ENCODE data around the gene PCP4L1.
"Not testable (repeated sequence)": the region's sequence is repeated elsewhere in the genome, so short reads cannot be mapped to it uniquely, and the experiment has no call there.

The PCP4L1 gene

GRCh38 chr1:161228032-161228431 lies 30.5 kb upstream of the PCP4L1 start:
- no peak for DNase-seq (ENCODE audit: low read depth in 3 of 3)

- DNase-seq (ENCODE audit: low read depth in 3 of 3), result no peak
Measured at GRCh38 chr1:161229896-161230295, 28.6 kb upstream of the PCP4L1 start.

DNA sequence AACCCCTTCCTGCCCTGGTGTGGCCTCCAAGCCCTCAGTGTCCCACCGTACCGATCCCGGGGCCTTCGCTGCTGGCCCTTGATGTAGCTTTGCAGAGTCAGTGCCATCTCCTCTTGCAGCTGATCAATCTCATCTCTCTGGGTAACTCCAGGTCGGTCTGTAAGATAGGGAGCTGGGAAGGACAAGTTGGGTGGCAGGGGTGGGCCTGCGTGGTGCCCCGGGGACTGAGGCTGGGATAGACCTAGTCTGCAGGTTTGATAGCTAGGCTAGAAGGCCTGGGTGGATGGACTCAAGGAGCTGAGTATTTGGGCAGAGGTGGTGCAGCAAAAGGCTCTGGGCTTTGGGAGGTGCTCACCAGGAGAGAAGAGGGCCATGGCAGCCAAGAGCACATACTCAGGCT lies 27.8 kb upstream of the PCP4L1 start:
- no peak for DNase-seq (ENCODE audit: low read depth in 3 of 3)

DNA sequence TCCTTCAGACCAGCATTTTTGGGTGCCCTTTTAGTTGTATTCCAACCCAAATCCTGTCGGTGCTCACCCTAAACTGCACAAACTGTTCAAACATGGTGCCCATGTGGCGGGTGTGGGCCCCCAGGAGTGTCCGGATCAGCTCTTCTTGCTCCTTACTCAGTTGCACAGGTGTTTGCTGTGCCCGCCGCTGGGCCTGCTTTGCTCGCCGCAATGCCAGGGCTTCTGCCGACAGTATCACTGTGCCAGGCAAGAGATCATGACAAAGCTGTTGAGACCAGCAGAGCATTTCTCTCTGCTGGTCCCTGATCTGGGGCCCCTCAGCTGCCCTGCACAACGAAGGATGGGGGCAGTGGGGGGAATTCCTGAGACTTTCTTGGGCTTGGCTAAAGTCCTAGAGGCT lies 25.4 kb upstream of the PCP4L1 start:
- no peak for DNase-seq (ENCODE audit: low read depth in 3 of 3)

DNA sequence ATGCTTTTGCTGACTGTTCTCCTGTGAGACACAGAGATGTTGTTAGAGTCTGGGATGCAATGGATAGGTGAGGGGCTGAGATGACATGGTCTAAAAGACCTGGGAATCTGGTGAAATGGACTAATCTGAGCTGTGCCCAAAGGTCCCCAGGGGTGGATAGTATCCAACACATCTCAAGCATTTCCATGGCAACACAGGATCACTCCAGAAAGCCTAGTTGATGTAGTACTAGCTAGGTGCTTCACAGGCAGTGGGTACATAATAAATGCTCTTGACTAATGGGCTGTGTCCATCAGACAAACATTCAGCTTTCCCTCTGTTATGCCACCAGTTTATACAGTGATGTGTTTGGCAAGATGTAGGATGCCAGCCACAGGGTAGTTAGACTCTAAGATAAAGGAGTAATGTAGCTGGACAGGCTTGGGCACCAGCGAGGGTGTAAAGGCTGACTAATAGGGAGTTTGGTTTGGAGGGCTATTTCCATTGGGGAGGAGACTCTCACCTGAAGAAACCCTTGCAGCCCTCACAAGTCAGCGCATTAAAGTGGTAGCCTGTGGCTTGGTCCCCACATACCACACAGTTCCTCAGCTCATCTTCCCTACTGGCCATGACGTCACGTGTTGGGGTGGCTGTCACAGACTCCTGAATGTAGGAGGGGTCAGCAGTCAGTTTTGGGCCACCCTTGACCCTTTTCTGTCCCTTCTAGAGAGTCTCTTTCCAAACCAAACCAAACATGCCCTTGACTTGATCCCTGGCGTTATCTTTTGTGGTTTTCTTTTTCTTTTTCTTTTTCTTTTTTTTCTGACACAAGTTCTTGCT lies 22.4 kb upstream of the PCP4L1 start:
- DNase-seq (ENCODE audit: low read depth in 3 of 3), result no peak

- no peak for DNase-seq (ENCODE audit: low read depth in 3 of 3)
Measured at GRCh38 chr1:161238039-161238473, 20.5 kb upstream of the PCP4L1 start, which contains the start of gene NR1I3. Gene NR1I3 (minus strand): TSS chr1:161238203. CDS start chr1:161236565, 1,638 bp downstream.

DNA sequence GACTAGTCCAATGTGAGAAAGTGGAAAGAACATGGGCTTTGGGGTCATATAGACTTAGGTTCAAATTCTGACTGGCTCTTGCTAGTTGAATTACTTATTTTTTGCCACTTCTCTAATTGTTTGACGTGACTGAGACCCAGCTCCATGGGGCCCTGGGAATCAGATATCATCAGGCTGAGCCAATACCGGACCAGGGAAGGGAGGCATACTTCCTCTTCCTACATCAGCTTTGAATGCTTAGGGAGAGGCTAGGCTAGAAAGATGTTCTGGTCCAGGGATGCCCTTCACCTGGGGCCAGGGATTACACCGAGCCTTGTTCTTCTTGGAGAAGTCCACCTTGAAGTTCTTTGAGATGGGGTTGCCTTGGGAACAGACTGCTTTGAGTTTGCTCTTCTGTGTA lies 16.9 kb upstream of the PCP4L1 start:
- DNase-seq (ENCODE audit: low read depth in 3 of 3), result no peak

- no peak for DNase-seq (ENCODE audit: low read depth in 3 of 3)
Measured at GRCh38 chr1:161242313-161242712, 16.2 kb upstream of the PCP4L1 start.

GRCh38 chr1:161244888-161245287 lies 13.7 kb upstream of the PCP4L1 start:
- DNase-seq (ENCODE audit: low read depth in 3 of 3), result no peak

DNA sequence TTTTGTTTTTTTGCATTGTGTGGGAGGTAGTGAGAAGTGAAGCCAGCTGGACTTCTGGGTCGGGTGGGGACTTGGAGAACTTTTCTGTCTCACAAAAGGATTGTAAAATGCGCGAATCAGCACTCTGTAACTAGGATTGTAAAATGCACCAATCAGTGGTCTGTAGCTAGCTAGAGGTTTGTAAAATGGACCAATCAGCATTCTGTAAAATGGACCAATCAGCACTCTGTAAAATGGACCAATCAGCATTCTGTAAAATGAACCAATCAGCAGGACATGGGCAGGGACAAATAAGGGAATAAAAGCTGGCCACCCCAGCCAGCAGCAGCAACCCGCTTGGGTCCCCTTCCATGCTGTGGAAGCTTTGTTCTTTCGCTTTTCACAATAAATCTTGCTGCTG lies 8.4 kb upstream of the PCP4L1 start:
- DNase-seq (ENCODE audit: low read depth in 3 of 3), result not testable (repeated sequence)

- no peak for DNase-seq (ENCODE audit: low read depth in 3 of 3)
Measured at GRCh38 chr1:161250829-161251228, 7.7 kb upstream of the PCP4L1 start.

DNA sequence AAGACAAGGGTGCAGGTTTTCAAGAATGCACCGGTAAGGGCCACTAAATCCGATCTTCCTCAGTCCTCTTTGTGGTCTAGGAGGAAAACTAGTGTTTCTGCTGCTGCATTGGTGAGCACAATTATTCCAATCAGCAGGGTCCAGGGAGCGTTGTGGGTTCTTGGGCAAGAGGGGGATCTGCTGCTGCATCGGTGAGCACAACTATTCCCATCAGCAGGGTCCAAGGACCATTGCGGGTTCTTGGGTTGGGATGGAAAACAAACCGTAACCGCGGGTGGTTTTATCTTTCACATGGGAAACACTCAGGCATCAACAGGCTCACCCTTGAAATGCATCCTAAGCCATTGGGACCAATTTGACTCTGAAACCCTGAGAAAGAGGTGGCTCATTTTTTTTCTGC lies 7.0 kb upstream of the PCP4L1 start:
- DNase-seq (ENCODE audit: low read depth in 3 of 3), result no peak

GRCh38 chr1:161255302-161255701 lies 3.2 kb upstream of the PCP4L1 start:
- not testable (repeated sequence) for DNase-seq (ENCODE audit: low read depth in 3 of 3)

DNA sequence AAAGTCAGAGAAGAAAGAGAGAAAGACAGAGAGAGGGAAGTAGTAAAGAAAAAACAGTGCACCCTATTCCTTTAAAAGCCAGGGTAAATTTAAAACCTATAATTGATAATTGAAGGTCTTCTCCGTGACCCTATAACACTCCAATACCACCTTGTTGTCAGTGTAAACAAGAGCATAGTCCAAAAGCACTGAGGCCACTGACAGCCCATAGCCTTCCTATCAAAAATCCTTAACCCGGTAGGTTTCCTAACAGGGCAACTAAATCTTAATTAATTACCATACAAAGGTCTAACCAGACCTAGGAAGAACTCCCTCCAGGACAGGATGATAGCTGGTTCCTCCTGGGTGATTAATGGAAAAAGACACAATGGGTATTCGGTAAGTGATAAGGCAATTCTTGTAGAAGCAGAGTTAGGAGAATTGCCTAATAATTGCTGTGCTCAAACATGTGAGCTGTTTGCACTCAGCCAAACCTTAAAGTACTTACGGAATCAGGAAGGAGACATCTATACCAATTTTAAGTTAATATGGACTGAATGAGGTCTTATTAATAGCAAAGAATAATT lies 2.5 kb upstream of the PCP4L1 start:
- DNase-seq (ENCODE audit: low read depth in 3 of 3), result not testable (repeated sequence)

DNA sequence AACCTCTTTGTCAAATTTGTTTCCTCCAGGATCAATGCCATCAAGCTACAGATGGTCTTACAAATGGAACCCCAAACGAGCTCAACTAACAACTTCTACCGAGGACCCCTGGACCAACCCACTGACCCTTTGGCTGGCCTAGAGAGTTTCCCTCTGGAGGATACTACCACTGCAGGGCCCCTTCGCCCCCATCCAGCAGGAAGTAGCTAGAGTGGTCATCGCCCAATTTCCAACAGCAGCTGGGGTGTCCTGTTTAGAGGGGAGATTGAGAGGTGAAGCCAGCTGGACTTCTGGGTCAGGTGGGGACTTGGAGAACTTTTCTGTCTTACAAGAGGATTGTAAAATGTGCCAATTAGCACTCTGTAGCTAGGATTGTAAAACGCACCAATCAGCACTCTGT lies 1.4 kb upstream of the PCP4L1 start:
- not testable (repeated sequence) for DNase-seq (ENCODE audit: low read depth in 3 of 3)

DNA sequence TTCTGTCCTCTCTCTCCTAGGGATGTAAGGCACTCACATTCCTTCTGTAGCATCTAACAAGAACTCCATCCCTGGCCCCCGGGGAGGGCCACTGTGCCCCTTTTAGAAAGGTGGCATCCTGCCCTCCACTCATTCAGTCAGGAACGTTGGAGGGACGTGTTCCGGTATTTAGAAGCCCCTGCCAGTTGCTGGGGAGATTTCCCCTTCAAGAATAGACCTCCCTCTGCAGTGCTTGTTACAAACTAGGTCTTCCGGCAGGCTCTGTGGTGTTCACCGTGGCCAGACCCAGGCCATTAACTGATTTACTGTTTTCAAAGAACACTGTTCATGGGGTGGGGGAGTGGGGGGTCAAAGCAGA lies 779 bp downstream of the PCP4L1 start:
- no peak for DNase-seq (ENCODE audit: low read depth in 3 of 3)

- no peak for DNase-seq (ENCODE audit: low read depth in 3 of 3)
Measured at GRCh38 chr1:161259765-161260164, 1.2 kb downstream of the PCP4L1 start.

DNA sequence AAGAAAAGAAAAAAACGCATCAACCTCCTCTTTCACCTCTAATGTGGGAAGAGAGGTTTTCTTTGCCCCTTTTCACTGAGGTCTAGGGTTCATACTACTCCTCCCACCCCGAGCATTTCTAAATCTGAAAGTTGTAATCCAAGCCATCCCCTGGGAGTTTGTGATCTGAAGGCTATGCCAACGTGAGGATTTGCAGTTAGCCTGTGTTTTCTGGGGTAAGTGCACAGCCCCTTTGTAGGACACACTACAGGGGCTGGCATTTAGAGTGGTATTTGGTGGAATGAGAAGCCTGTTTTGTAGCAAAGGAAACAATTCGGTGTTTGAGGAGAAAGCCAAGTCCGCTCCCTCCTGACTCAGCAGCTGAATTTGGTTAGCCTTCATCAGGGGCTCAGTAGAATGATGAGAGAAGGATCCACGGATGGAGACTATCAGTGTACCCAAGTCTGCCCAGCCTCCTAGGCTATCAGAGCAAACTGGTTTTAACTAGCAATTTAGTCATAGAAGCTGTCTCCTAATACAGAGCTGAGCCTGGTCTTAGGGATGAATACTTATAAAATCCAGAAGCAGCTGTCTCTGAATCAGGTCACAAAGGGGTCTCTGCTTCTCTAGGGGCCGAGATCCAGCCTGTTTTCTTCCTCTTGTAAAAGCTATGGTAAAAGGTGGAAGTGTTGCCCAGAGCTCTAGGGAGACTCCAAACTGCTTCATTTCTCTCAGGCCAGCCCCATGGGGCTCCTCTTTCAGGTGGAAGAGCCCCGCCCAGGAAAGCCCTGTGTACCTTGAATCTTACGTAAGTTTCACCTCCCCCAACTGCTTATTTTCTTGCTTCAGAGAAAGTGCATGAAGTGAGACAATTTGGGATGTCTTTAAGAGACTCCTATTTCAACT lies 2.1 kb downstream of the PCP4L1 start:
- DNase-seq (ENCODE audit: low read depth in 3 of 3), result no peak

GRCh38 chr1:161261261-161262235 lies 3.0 kb downstream of the PCP4L1 start:
- no peak for DNase-seq (ENCODE audit: low read depth in 3 of 3)

DNA sequence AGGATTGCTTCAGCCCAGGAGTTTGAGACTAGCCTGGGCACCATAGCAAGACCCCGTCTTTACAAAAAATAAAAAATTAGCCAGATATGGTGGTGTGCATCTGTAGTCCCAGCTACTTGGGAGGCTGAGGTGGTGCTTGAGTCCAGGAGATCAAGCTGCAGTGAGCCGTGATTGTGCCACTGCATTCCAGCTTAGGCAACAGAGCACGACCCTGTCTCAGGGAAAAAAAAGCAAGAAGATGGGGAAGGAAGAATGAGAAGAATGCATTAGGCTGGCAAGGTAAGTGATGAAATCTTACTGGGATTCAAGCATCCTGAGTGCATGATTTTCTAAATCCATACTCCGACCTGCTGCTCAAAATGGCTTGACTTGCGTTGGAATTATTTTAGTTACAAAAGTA lies 6.8 kb downstream of the PCP4L1 start:
- DNase-seq (ENCODE audit: low read depth in 3 of 3), result no peak

DNA sequence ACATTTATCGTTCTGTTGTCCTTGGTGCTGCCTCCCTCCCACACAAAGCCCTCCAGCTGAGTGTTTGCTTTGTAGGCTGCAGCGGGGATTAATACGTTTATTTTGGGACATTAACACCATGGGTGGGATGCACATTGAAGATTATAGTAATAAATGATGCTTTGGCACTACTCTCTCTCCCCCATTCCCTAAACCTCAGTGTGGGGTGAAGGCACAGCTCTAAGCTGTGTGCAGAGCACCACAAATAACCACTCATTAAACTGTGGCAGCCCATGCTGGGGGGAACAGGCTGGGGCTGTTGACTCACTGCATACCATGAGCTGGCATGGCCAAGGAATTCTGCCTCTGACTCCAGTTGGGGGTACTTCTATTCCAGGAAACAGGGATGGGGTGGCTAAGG lies 7.7 kb downstream of the PCP4L1 start:
- DNase-seq (ENCODE audit: low read depth in 3 of 3), result no peak
